DND-41 (cell line): ENCODE data around the gene CHD6.

Experiments
- ATAC-seq: fragments of 200-7000 bp; cut with Tn5 transposase; 3 replicates; pipeline ENCODE4 v1.9.1; 2021; ENCODE audit warnings: low read depth; ENCODE audit not compliant: insufficient read depth
- DNase-seq: peaks from one replicate; pipeline ENCODE4 v3.0.0-alpha.2; 2020
- H2AFZ ChIP-seq: 2 replicates; pipeline ENCODE4 v1.6.0; 2012; ENCODE audit warnings: low read depth, low read length
- H3K27ac ChIP-seq: 2 replicates; pipeline ENCODE4 v1.5.1; 2012; ENCODE audit warnings: low read length, inconsistent platforms
- H3K27me3 ChIP-seq: fragments of 200-600 bp; sonication (generic); 2 replicates; pipeline ENCODE4 v1.6.0; 2012; ENCODE audit warnings: low read length, mild to moderate bottlenecking, inconsistent platforms; ENCODE audit not compliant: insufficient read depth, poor library complexity
- H3K36me3 ChIP-seq: 2 replicates; pipeline ENCODE4 v1.5.1; 2012; ENCODE audit warnings: low read length, inconsistent platforms; ENCODE audit not compliant: insufficient read depth
- H3K4me1 ChIP-seq: 2 replicates; pipeline ENCODE4 v1.5.1; 2012; ENCODE audit warnings: mild to moderate bottlenecking, low read length; ENCODE audit not compliant: insufficient read depth
- H3K4me2 ChIP-seq: 2 replicates; pipeline ENCODE4 v1.6.0; 2012; ENCODE audit warnings: mild to moderate bottlenecking, moderate library complexity, low read length, inconsistent platforms; ENCODE audit not compliant: insufficient read depth
- H3K4me3 ChIP-seq, 2 experiments: fragments of 200-600 bp in 1 of 2; shearing (Covaris generic) in 1 of 2; 2 replicates each; pipeline ENCODE4 v1.5.1; 2012 to 2016; ENCODE audit warnings: inconsistent platforms in 2 of 2, low read length in 2 of 2, mild to moderate bottlenecking in 2 of 2, low read depth in 1 of 2, moderate library complexity in 1 of 2
- H3K79me2 ChIP-seq: 2 replicates; pipeline ENCODE4 v1.6.0; 2012; ENCODE audit warnings: low read length, inconsistent platforms; ENCODE audit not compliant: insufficient read depth
- H3K9ac ChIP-seq: 2 replicates; pipeline ENCODE4 v1.6.0; 2012; ENCODE audit warnings: low read depth, mild to moderate bottlenecking, inconsistent platforms, low read length, moderate library complexity
- H3K9me3 ChIP-seq: 2 replicates; pipeline ENCODE4 v1.5.1; 2012; ENCODE audit warnings: low read length, moderate library complexity, mild to moderate bottlenecking, inconsistent platforms; ENCODE audit not compliant: insufficient read depth, severe bottlenecking
- H4K20me1 ChIP-seq: 2 replicates; pipeline ENCODE4 v1.6.0; 2012; ENCODE audit warnings: low read length; ENCODE audit not compliant: insufficient read depth
- CTCF ChIP-seq: IDR thresholded peaks from 2 replicates; pipeline ENCODE4 v1.5.1; 2012; ENCODE audit warnings: borderline replicate concordance, low read length, moderate library complexity, mild to moderate bottlenecking; ENCODE audit not compliant: poor library complexity, severe bottlenecking; ENCODE audit errors: extremely low read depth
- EZH2 ChIP-seq: IDR thresholded peaks from 3 replicates; pipeline ENCODE4 v1.6.1; 2012; ENCODE audit warnings: borderline replicate concordance, low read depth, mild to moderate bottlenecking, moderate library complexity, low read length, inconsistent platforms; ENCODE audit not compliant: severe bottlenecking

CHD6 gene

GRCh38 chr20:41499961-41500725 lies 118.0 kb downstream of the CHD6 start:
- no peaks in the 10 kb centered on the region for H3K4me1 ChIP-seq
- peaks cover 50% of the 10 kb centered on the region for H3K36me3 ChIP-seq
- H3K9ac ChIP-seq = no peak overlapping the region
- H3K4me2 ChIP-seq = no peak overlapping the region
- peaks cover 4% of the 10 kb centered on the region for H3K9me3 ChIP-seq
- no peaks in the 10 kb centered on the region for H4K20me1 ChIP-seq
- DNase-seq (no peak), ATAC-seq (no peak)
- no peak overlapping the region for H3K4me3 ChIP-seq
- no peak for TF ChIP-seq EZH2
- TF ChIP-seq CTCF = no peak
- H2AFZ ChIP-seq = no peak overlapping the region
- H3K27ac ChIP-seq = no peak overlapping the region
- H3K79me2 ChIP-seq = no peaks in the 10 kb centered on the region; the same call in 1 of the 2 replicates
- H3K27me3 ChIP-seq = no peaks in the 10 kb centered on the region

GRCh38 chr20:41499064-41499463 lies 119.1 kb downstream of the CHD6 start:
- ATAC-seq = no peak
- no peak for DNase-seq
- no peak for TF ChIP-seq EZH2
- no peak for TF ChIP-seq CTCF

GRCh38 chr20:41497186-41497895 lies 120.8 kb downstream of the CHD6 start:
- H3K9ac ChIP-seq = no peak overlapping the region
- H3K9me3 ChIP-seq = no peaks in the 10 kb centered on the region
- DNase-seq = no peak
- H2AFZ ChIP-seq = no peak overlapping the region
- no peak for ATAC-seq
- H3K4me1 ChIP-seq = no peaks in the 10 kb centered on the region
- no peak overlapping the region for H3K27ac ChIP-seq
- no peak overlapping the region for H3K4me2 ChIP-seq
- H3K79me2 ChIP-seq = no peaks in the 10 kb centered on the region
- TF ChIP-seq CTCF = no peak
- no peak for TF ChIP-seq EZH2
- no peaks in the 10 kb centered on the region for H4K20me1 ChIP-seq
- H3K4me3 ChIP-seq = no peak overlapping the region
- H3K36me3 ChIP-seq = peaks cover 67% of the 10 kb centered on the region
- H3K27me3 ChIP-seq = no peaks in the 10 kb centered on the region

More at GRCh38 chr20:41499064-41499463, 119.1 kb downstream of the CHD6 start:
- Histone ChIP-seq H3K4me3 (no peak overlapping the region), H3K27ac (no peak overlapping the region), H3K4me2 (no peak overlapping the region), H3K36me3 (peaks cover 50% of the 10 kb centered on the region), H3K9ac (no peak overlapping the region), H3K4me1 (no peaks in the 10 kb centered on the region), H4K20me1 (no peaks in the 10 kb centered on the region), H2AFZ (no peak overlapping the region), H3K9me3 (no peaks in the 10 kb centered on the region), H3K27me3 (no peaks in the 10 kb centered on the region), H3K79me2 (no peaks in the 10 kb centered on the region)
